ENCODE measurements around the gene SEC24A.
A peak's percentile ranks its signal among the peaks of the same experiment; 100 is the strongest.

GRCh38 chr5:134738133-134738962 is 89.8 kb downstream of the SEC24A start, which contains the start of gene CAMLG:
- TF ChIP-seq POLR2AphosphoS5 (IDR thresholded peaks at IDR 0.05; ENCODE audit: low read depth, low read length) (peak; percentile 77), REST (IDR thresholded peaks at IDR 0.05; ENCODE audit: insufficient read depth in 1 of 2, low read depth in 2 of 2, low read length in 2 of 2) (no peak), TAF1 (IDR thresholded peaks at IDR 0.05; ENCODE audit: borderline replicate concordance, insufficient read depth, low read length) (peak; percentile 81; the same call in 1 of the 2 replicates)

Measured in PFSK-1 (cell line).